SK-N-SH treated with all-trans-retinoic acid at 6 μM for 48 hours (cell line): ENCODE results near the gene TMC6.

Experiments
- ATAC-seq: fragments of 200-7000 bp; cut with Tn5 transposase; 3 replicates; pipeline ENCODE4 v1.9.1; 2020; ENCODE audit warnings: mild to moderate bottlenecking, moderate library complexity
- ARNTL ChIP-seq: fragments of 450-650 bp; formaldehyde crosslinking; IDR thresholded peaks from 2 replicates; pipeline ENCODE4 v1.5.0; 2020; ENCODE audit warnings: low read depth, mild to moderate bottlenecking, moderate library complexity, borderline replicate concordance
- BACH2 ChIP-seq: fragments of 250-450 bp; sonication (Bioruptor Pico); IDR thresholded peaks from 2 replicates; pipeline ENCODE4 v1.9.0; 2021; ENCODE audit warnings: mild to moderate bottlenecking, borderline replicate concordance
- CSDC2 ChIP-seq: fragments of 250-450 bp; sonication (Bioruptor Pico); IDR thresholded peaks from 2 replicates; pipeline ENCODE4 v1.5.0; 2020; ENCODE audit warnings: mild to moderate bottlenecking, moderate library complexity
- ESRRG ChIP-seq: fragments of 250-450 bp; sonication (Bioruptor Pico); IDR thresholded peaks from 2 replicates; pipeline ENCODE4 v1.6.1; 2021; ENCODE audit warnings: mild to moderate bottlenecking
- GLIS3 ChIP-seq: fragments of 250-450 bp; sonication (Bioruptor Pico); IDR thresholded peaks from 2 replicates; pipeline ENCODE4 v1.5.0; 2020; ENCODE audit warnings: mild to moderate bottlenecking, moderate library complexity
- ISL1 ChIP-seq: fragments of 250-450 bp; sonication (Bioruptor Pico); IDR thresholded peaks from 2 replicates; pipeline ENCODE4 v2.1.2; 2022; ENCODE audit warnings: mild to moderate bottlenecking, moderate library complexity
- OSR1 ChIP-seq: fragments of 250-450 bp; sonication (Bioruptor Pico); IDR thresholded peaks from 2 replicates; pipeline ENCODE4 v1.8.0; 2022; ENCODE audit warnings: moderate library complexity, mild to moderate bottlenecking, inconsistent platforms
- PPARA ChIP-seq: fragments of 250-450 bp; sonication (Bioruptor Pico); IDR thresholded peaks from 2 replicates; pipeline ENCODE4 v1.5.0; 2020; ENCODE audit warnings: mild to moderate bottlenecking, borderline replicate concordance
- RARB ChIP-seq: fragments of 250-450 bp; sonication (Bioruptor Pico); IDR thresholded peaks from 2 replicates; pipeline ENCODE4 v1.8.0; 2021; ENCODE audit warnings: mild to moderate bottlenecking, moderate library complexity
- SNAI2 ChIP-seq: fragments of 250-450 bp; sonication (Bioruptor Pico); IDR thresholded peaks from 2 replicates; pipeline ENCODE4 v1.5.0; 2020; ENCODE audit warnings: mild to moderate bottlenecking, moderate library complexity
- TOX ChIP-seq: fragments of 250-450 bp; sonication (Bioruptor Pico); IDR thresholded peaks from 2 replicates; pipeline ENCODE4 v1.8.0; 2021; ENCODE audit warnings: mild to moderate bottlenecking, moderate library complexity, borderline replicate concordance
- ZC3H10 ChIP-seq: fragments of 250-450 bp; sonication (Bioruptor Pico); IDR thresholded peaks from 2 replicates; pipeline ENCODE4 v1.5.1; 2021; ENCODE audit warnings: mild to moderate bottlenecking, moderate library complexity
- ZFP3 ChIP-seq: fragments of 250-450 bp; sonication (Bioruptor Pico); IDR thresholded peaks from 2 replicates; pipeline ENCODE4 v1.5.0; 2020; ENCODE audit warnings: mild to moderate bottlenecking, moderate library complexity
- ZNF565 ChIP-seq: fragments of 450-650 bp; formaldehyde crosslinking; conservative IDR thresholded peaks from 2 replicates; pipeline ENCODE4 v1.5.0; 2020; ENCODE audit warnings: low read depth, mild to moderate bottlenecking, moderate library complexity
- ZNF70 ChIP-seq: fragments of 450-650 bp; formaldehyde crosslinking; IDR thresholded peaks from 2 replicates; pipeline ENCODE4 v1.5.0; 2020; ENCODE audit warnings: mild to moderate bottlenecking, moderate library complexity
- ZNF8 ChIP-seq: fragments of 450-650 bp; formaldehyde crosslinking; IDR thresholded peaks from 2 replicates; pipeline ENCODE4 v1.5.0; 2020; ENCODE audit warnings: mild to moderate bottlenecking, moderate library complexity
- TF ChIP-seq, protein P1 (sequence below): fragments of 250-450 bp; sonication (Bioruptor Pico); IDR thresholded peaks from 2 replicates; pipeline ENCODE4 v1.5.1; 2020; ENCODE audit warnings: low read depth, mild to moderate bottlenecking, moderate library complexity
- TF ChIP-seq, protein P2 (sequence below): fragments of 250-450 bp; sonication (Bioruptor Pico); IDR thresholded peaks from 2 replicates; pipeline ENCODE4 v1.5.0; 2020; ENCODE audit warnings: mild to moderate bottlenecking, moderate library complexity
- TF ChIP-seq, protein P3 (sequence below): fragments of 250-450 bp; sonication (Bioruptor Pico); IDR thresholded peaks from 2 replicates; pipeline ENCODE4 v1.8.0; 2021; ENCODE audit warnings: low read depth, mild to moderate bottlenecking, moderate library complexity, borderline replicate concordance
- TF ChIP-seq, protein P4 (sequence below): fragments of 250-450 bp; sonication (Bioruptor Pico); IDR thresholded peaks from 2 replicates; pipeline ENCODE4 v1.8.0; 2020; ENCODE audit warnings: mild to moderate bottlenecking, moderate library complexity, borderline replicate concordance
- TF ChIP-seq, protein P5 (sequence below): fragments of 250-450 bp; sonication (Bioruptor Pico); IDR thresholded peaks from 2 replicates; pipeline ENCODE4 v1.5.1; 2021; ENCODE audit warnings: mild to moderate bottlenecking, moderate library complexity

The TMC6 gene

DNA sequence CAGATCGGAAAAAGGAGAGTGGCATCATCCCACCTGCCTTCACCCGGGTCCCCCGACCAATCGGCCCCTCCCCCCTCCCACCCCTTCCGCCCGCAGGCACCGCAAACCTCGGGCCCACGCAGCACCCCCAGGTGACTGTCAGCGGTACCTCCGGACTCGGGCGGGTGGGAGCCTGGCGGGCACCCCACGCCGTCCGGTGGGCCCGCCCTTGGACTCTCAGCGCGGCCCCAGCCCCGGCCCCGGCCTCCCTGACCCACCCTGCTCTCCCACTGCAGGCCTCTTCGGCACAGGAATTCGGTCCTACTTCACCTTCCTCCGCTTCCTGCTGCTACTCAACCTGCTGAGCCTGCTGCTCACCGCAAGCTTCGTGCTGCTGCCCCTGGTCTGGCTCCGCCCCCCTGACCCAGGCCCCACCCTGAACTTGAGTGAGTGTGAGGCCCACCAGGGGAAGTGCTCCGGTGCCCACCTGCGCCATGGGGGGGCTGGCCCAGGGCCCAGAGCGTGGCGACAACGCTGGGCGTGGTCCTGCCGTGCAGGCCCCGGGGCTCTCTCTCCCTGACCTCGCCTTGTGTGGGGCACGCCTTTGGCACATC, 3.6 kb upstream of the TMC6 start:
- ATAC-seq = no peak
- TF ChIP-seq RARB (CRISPR knock-in tag) = no peak
- no peak for TF ChIP-seq ZFP3 (CRISPR knock-in tag)
- TF ChIP-seq, protein P1, sequence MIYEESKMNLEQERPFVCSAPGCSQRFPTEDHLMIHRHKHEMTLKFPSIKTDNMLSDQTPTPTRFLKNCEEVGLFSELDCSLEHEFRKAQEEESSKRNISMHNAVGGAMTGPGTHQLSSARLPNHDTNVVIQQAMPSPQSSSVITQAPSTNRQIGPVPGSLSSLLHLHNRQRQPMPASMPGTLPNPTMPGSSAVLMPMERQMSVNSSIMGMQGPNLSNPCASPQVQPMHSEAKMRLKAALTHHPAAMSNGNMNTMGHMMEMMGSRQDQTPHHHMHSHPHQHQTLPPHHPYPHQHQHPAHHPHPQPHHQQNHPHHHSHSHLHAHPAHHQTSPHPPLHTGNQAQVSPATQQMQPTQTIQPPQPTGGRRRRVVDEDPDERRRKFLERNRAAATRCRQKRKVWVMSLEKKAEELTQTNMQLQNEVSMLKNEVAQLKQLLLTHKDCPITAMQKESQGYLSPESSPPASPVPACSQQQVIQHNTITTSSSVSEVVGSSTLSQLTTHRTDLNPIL = no peak
- TF ChIP-seq PPARA (CRISPR knock-in tag) = no peak
- no peak for TF ChIP-seq SNAI2 (CRISPR knock-in tag)
- TF ChIP-seq ZC3H10 = no peak
- TF ChIP-seq ARNTL = no peak
- TF ChIP-seq, protein P2, sequence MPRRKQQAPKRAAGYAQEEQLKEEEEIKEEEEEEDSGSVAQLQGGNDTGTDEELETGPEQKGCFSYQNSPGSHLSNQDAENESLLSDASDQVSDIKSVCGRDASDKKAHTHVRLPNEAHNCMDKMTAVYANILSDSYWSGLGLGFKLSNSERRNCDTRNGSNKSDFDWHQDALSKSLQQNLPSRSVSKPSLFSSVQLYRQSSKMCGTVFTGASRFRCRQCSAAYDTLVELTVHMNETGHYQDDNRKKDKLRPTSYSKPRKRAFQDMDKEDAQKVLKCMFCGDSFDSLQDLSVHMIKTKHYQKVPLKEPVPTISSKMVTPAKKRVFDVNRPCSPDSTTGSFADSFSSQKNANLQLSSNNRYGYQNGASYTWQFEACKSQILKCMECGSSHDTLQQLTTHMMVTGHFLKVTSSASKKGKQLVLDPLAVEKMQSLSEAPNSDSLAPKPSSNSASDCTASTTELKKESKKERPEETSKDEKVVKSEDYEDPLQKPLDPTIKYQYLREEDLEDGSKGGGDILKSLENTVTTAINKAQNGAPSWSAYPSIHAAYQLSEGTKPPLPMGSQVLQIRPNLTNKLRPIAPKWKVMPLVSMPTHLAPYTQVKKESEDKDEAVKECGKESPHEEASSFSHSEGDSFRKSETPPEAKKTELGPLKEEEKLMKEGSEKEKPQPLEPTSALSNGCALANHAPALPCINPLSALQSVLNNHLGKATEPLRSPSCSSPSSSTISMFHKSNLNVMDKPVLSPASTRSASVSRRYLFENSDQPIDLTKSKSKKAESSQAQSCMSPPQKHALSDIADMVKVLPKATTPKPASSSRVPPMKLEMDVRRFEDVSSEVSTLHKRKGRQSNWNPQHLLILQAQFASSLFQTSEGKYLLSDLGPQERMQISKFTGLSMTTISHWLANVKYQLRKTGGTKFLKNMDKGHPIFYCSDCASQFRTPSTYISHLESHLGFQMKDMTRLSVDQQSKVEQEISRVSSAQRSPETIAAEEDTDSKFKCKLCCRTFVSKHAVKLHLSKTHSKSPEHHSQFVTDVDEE (CRISPR knock-in tag) = no peak
- no peak for TF ChIP-seq CSDC2 (CRISPR knock-in tag)
- TF ChIP-seq OSR1 (CRISPR knock-in tag) = no peak
- no peak for TF ChIP-seq ZNF565
- TF ChIP-seq, protein P3, sequence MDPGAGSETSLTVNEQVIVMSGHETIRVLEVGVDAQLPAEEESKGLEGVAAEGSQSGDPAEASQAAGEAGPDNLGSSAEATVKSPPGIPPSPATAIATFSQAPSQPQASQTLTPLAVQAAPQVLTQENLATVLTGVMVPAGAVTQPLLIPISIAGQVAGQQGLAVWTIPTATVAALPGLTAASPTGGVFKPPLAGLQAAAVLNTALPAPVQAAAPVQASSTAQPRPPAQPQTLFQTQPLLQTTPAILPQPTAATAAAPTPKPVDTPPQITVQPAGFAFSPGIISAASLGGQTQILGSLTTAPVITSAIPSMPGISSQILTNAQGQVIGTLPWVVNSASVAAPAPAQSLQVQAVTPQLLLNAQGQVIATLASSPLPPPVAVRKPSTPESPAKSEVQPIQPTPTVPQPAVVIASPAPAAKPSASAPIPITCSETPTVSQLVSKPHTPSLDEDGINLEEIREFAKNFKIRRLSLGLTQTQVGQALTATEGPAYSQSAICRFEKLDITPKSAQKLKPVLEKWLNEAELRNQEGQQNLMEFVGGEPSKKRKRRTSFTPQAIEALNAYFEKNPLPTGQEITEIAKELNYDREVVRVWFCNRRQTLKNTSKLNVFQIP = no peak
- TF ChIP-seq GLIS3 (CRISPR knock-in tag) = no peak
- no peak for TF ChIP-seq TOX (CRISPR knock-in tag)
- TF ChIP-seq ZNF8 (CRISPR knock-in tag) = no peak
- no peak for TF ChIP-seq ISL1 (CRISPR knock-in tag)

DNA sequence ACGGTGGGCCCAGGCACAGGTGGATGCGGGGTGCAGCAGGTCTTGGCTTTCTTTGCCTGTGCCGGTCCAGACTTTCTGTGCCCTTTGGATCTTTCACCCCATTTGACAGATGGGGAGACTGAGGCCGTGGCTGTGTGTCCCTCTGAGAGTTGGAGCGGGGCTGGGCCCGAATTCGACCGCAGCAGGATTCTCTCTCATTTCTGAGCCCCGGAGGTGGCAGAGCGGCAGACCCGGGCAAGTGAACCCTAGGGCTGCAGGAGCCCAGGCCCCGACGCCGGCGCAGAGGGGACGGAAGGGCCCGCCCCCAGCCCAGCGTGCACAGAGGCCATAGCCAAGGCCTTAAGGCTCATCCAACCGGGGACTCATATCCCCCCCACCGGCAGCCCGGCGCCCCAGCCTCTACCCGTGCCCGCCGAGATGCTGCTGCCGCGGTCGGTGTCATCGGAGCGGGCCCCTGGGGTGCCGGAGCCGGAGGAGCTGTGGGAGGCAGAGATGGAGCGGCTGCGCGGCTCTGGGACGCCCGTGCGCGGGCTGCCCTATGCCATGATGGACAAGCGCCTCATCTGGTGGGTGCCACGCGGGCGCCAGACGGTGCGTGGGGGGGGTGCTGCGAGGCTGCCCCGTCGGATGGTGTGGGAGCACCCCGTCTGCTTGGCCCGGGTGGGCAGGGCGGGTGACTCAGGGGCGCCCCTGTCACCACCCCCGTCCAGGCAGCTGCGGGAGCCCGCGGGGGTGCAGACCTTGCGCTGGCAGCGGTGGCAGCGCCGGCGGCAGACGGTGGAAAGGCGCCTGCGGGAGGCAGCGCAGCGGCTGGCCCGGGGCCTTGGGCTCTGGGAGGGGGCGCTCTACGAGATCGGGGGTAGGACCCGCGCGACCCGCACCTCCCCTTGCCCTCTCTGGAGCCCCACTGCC, 2.9 kb upstream of the TMC6 start:
- ATAC-seq = peak; percentile 25
- TF ChIP-seq, protein P3 = no peak
- TF ChIP-seq ESRRG = no peak
- TF ChIP-seq ISL1 (CRISPR knock-in tag) = no peak
- TF ChIP-seq, protein P4, sequence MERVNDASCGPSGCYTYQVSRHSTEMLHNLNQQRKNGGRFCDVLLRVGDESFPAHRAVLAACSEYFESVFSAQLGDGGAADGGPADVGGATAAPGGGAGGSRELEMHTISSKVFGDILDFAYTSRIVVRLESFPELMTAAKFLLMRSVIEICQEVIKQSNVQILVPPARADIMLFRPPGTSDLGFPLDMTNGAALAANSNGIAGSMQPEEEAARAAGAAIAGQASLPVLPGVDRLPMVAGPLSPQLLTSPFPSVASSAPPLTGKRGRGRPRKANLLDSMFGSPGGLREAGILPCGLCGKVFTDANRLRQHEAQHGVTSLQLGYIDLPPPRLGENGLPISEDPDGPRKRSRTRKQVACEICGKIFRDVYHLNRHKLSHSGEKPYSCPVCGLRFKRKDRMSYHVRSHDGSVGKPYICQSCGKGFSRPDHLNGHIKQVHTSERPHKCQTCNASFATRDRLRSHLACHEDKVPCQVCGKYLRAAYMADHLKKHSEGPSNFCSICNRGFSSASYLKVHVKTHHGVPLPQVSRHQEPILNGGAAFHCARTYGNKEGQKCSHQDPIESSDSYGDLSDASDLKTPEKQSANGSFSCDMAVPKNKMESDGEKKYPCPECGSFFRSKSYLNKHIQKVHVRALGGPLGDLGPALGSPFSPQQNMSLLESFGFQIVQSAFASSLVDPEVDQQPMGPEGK (CRISPR knock-in tag) = no peak
- TF ChIP-seq TOX (CRISPR knock-in tag) = no peak
- no peak for TF ChIP-seq BACH2 (CRISPR knock-in tag)

DNA sequence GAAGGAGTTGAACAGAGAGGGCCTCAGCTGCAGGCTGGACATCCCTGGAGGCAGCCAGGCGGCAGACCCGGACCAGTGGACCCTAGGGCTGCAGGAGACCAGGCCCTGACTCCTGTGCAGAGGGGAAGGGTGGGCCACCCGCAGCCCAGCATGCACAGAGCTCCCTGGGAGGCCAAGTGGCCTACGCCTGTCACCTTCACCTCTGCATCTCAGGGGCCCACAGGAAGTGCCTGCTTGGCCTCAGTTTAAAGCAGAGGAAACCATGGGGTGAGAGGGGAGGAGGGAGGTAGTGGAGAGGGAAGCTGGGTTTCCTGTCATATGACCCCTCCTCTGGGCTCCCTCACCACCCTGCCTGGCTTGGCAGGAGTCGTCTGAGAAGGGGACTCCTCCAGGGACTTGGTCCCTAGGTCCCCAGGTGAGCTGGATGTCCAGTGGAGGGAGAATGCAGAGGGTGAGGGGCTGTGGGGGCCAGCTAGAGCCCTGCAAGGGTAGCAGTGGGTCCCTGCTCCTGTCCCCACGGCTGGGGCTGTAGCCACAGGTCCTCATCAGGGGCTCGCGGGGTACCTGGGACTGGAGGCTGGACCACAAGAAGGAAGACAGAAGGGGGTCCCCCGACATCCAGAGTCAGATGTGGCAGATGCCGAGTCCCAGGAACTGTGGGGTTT, 2.0 kb upstream of the TMC6 start, which contains the start of gene TMC8:
TMC8 (plus strand) TSS at position 335 of the 665 bp plus-strand sequence. CDS start 818 bp downstream, outside the sequence.
- no peak for ATAC-seq
- TF ChIP-seq ESRRG (no peak), CSDC2 (CRISPR knock-in tag) (no peak), RARB (CRISPR knock-in tag) (no peak), GLIS3 (CRISPR knock-in tag) (no peak), ZC3H10 (no peak), ZNF70 (CRISPR knock-in tag) (no peak)
- TF ChIP-seq, protein P3 = no peak
- TF ChIP-seq, protein P5, sequence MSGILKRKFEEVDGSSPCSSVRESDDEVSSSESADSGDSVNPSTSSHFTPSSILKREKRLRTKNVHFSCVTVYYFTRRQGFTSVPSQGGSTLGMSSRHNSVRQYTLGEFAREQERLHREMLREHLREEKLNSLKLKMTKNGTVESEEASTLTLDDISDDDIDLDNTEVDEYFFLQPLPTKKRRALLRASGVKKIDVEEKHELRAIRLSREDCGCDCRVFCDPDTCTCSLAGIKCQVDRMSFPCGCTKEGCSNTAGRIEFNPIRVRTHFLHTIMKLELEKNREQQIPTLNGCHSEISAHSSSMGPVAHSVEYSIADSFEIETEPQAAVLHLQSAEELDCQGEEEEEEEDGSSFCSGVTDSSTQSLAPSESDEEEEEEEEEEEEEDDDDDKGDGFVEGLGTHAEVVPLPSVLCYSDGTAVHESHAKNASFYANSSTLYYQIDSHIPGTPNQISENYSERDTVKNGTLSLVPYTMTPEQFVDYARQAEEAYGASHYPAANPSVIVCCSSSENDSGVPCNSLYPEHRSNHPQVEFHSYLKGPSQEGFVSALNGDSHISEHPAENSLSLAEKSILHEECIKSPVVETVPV = no peak
